ENCODE measurements around the gene CCDC88B. TPM values are rescaled to one million over a fixed set of nuclear protein-coding genes. Genes with fewer than 3 reads are reported as not detected.
"Not testable (repeated sequence)": the region's sequence is repeated elsewhere in the genome, so short reads cannot be mapped to it uniquely, and the experiment has no call there.

CCDC88B gene
- total RNA-seq, 8 experiments from 2014 or later = 0.90 to 8.6 (median 3.0) TPM

- ATAC-seq (replicated peaks in 6 of 8) = peak; percentile 6 to 39 (median 29)
- peaks cover 5 to 26% of the 10 kb centered on the region in 2 donors for H3K4me1 ChIP-seq (replicated peaks in 1 of 2)
- in situ Hi-C loops (cut with MboI; ENCODE audit: low pct_unique_long_range_greater_than_20kb in 2 of 9, low sequenced_read_pairs in 9 of 9, unreplicated experiment in 9 of 9) = no loop called here
- WGBS, 10 experiments = 24 to 59% (median 29%) methylated on average over 1 to 9 of the region's 60 CpGs; no CpG with 5 or more reads in 5 of the 10 experiments
- peak overlapping the region in 2 of 5 donors; percentile 7 to 9 for H3K4me3 ChIP-seq
- no peak overlapping the region for H3K27ac ChIP-seq
These were observed 40.8 kb upstream of the CCDC88B start for GRCh38 chr11:64298966-64299846.

GRCh38 chr11:64299847-64300648, 40.0 kb upstream of the CCDC88B start, which contains the start of gene CATSPERZ:
Gene CATSPERZ, plus strand, starts transcription at chr11:64300358. Its CDS starts 53 bp downstream, at chr11:64300411.
- 7 to 50% methylated on average over 2 to 3 of the region's 54 CpGs; no CpG with 5 or more reads in 8 of the 10 experiments for WGBS, 10 experiments
- peak in 1 of 8 experiments; percentile 0 for ATAC-seq (replicated peaks in 6 of 8)
- H3K27ac ChIP-seq = no peak within 1 kb of the TSS
- H3K4me1 ChIP-seq (replicated peaks in 1 of 2) = peaks cover 5 to 26% of the 10 kb centered on the region in 2 donors
- peak within 1 kb of the TSS in 2 of 5 donors; percentile 7 to 9 for H3K4me3 ChIP-seq
- in situ Hi-C loops (cut with MboI; ENCODE audit: low pct_unique_long_range_greater_than_20kb in 2 of 9, low sequenced_read_pairs in 9 of 9, unreplicated experiment in 9 of 9) = no loop called here

- in situ Hi-C loops (cut with MboI; ENCODE audit: low pct_unique_long_range_greater_than_20kb in 2 of 9, low sequenced_read_pairs in 9 of 9, unreplicated experiment in 9 of 9) = no loop called here
- Histone ChIP-seq H3K4me1 (replicated peaks in 1 of 2) (peaks cover 12 to 27% of the 10 kb centered on the region in 2 donors), H3K27ac (no peak overlapping the region), H3K4me3 (peak overlapping the region in 1 of 5 donors; percentile 35)
- 67 to 95% (median 85%) methylated on average over 3 to 4 of the region's 13 CpGs; no CpG with 5 or more reads in 7 of the 10 experiments for WGBS, 10 experiments
- ATAC-seq (replicated peaks in 6 of 8) = no peak
These were observed 36.6 kb upstream of the CCDC88B start for GRCh38 chr11:64303109-64304031.

- in situ Hi-C loops (cut with MboI; ENCODE audit: low pct_unique_long_range_greater_than_20kb in 2 of 9, low sequenced_read_pairs in 9 of 9, unreplicated experiment in 9 of 9) = no loop called here
- ATAC-seq (replicated peaks in 6 of 8) = no peak
- H3K4me3 ChIP-seq = peak overlapping the region; percentile 35 to 67 (median 40)
- peaks cover 12 to 27% of the 10 kb centered on the region in 2 donors for H3K4me1 ChIP-seq (replicated peaks in 1 of 2)
- WGBS, 10 experiments = 0 to 72% (median 40%) methylated on average over 1 to 2 of the region's 5 CpGs; no CpG with 5 or more reads in 7 of the 10 experiments
- H3K27ac ChIP-seq = no peak overlapping the region
These were observed 36.0 kb upstream of the CCDC88B start for GRCh38 chr11:64304032-64304315.

GRCh38 chr11:64304316-64305072, 35.5 kb upstream of the CCDC88B start:
- peaks cover 12 to 22% of the 10 kb centered on the region in 2 donors for H3K4me1 ChIP-seq (replicated peaks in 1 of 2)
- peak overlapping the region; percentile 35 to 67 (median 40) for H3K4me3 ChIP-seq
- 0 to 8% (median 1%) methylated on average over 2 to 19 of the region's 46 CpGs; no CpG with 5 or more reads in 2 of the 10 experiments for WGBS, 10 experiments
- H3K27ac ChIP-seq = peak overlapping the region; percentile 66 to 68
- in situ Hi-C loops (cut with MboI; ENCODE audit: low pct_unique_long_range_greater_than_20kb in 2 of 9, low sequenced_read_pairs in 9 of 9, unreplicated experiment in 9 of 9) = no loop called here
- ATAC-seq (replicated peaks in 6 of 8) = peak; percentile 25 to 44 (median 36)

GRCh38 chr11:64305075-64305690, 34.8 kb upstream of the CCDC88B start, which contains the start of gene ESRRA:
Gene ESRRA, plus strand, starts transcription at chr11:64305524. Its CDS starts 1,656 bp downstream, at chr11:64307180.
- no CpG with 5 or more reads among the region's 81 CpGs for WGBS, 10 experiments
- in situ Hi-C loops (cut with MboI; ENCODE audit: low pct_unique_long_range_greater_than_20kb in 2 of 9, low sequenced_read_pairs in 9 of 9, unreplicated experiment in 9 of 9) = no loop called here
- H3K4me1 ChIP-seq (replicated peaks in 1 of 2) = peaks cover 12 to 15% of the 10 kb centered on the region in 2 donors
- peak within 1 kb of the TSS; percentile 70 to 72 for H3K27ac ChIP-seq
- peak within 1 kb of the TSS; percentile 47 to 67 (median 54) for H3K4me3 ChIP-seq
- ATAC-seq (replicated peaks in 6 of 8) = peak; percentile 63 to 84 (median 78)

- WGBS, 10 experiments = 7% methylated on average over 6 of the region's 71 CpGs; no CpG with 5 or more reads in 9 of the 10 experiments
- peaks cover 12% of the 10 kb centered on the region in 2 donors for H3K4me1 ChIP-seq (replicated peaks in 1 of 2)
- H3K27ac ChIP-seq = peak overlapping the region; percentile 70 to 72
- H3K4me3 ChIP-seq = peak overlapping the region; percentile 47 to 67 (median 54)
- in situ Hi-C loops (cut with MboI; ENCODE audit: low pct_unique_long_range_greater_than_20kb in 2 of 9, low sequenced_read_pairs in 9 of 9, unreplicated experiment in 9 of 9) = no loop called here
- peak; percentile 6 to 41 (median 22) for ATAC-seq (replicated peaks in 6 of 8)
These were observed 34.1 kb upstream of the CCDC88B start for GRCh38 chr11:64305691-64306562.

DNA sequence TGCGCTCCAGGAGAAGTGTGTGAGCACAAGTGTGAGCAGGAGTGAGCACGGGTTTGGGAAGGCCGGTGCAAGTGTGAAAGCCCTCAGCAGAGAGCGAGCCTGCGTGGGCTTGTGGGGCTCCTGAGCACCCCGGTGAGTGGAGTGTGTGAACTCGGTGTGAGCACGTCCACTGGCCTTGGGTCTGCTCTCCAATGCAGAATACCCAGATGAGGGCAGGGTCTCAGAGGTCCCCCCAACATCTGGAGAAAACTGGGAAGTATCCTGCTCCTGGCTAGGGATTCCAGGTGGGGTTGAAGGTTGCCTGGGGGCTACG, 33.5 kb upstream of the CCDC88B start:
- ATAC-seq (replicated peaks in 6 of 8) = no peak
- in situ Hi-C loops (cut with MboI; ENCODE audit: low pct_unique_long_range_greater_than_20kb in 2 of 9, low sequenced_read_pairs in 9 of 9, unreplicated experiment in 9 of 9) = no loop called here

DNA sequence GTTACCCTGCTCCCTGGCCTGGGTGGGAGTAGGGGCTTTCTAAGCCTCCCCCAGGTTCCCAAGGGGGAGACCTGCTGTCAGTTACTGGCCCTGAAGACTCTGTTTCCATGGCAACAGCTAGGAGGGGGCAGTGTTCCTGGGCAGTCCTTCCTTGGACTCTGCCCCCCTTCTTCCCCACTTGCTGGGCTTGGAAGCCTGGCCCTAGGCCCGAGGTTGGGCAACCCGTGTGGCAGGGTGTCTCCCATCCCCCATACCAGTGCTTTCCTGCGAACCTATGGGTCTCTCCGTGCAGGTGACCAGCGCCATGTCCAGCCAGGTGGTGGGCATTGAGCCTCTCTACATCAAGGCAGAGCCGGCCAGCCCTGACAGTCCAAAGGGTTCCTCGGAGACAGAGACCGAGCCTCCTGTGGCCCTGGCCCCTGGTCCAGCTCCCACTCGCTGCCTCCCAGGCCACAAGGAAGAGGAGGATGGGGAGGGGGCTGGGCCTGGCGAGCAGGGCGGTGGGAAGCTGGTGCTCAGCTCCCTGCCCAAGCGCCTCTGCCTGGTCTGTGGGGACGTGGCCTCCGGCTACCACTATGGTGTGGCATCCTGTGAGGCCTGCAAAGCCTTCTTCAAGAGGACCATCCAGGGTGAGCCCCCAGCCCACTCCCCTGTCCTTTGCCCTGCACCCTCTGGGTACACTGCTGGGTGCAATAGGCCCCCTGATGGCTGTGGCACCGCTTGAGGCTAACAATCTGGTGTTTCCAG, 33.0 kb upstream of the CCDC88B start:
- 73% methylated on average over 5 of the region's 15 CpGs; no CpG with 5 or more reads in 9 of the 10 experiments for WGBS, 10 experiments
- Histone ChIP-seq H3K27ac (no peak overlapping the region), H3K4me1 (replicated peaks in 1 of 2) (peaks cover 12% of the 10 kb centered on the region in 2 donors), H3K4me3 (peak overlapping the region; percentile 47 to 67 (median 54))
- in situ Hi-C loops (cut with MboI; ENCODE audit: low pct_unique_long_range_greater_than_20kb in 2 of 9, low sequenced_read_pairs in 9 of 9, unreplicated experiment in 9 of 9) = no loop called here
- ATAC-seq (replicated peaks in 6 of 8) = no peak

More for the DNA sequence above, 33.5 kb upstream of the CCDC88B start:
- H3K4me3 ChIP-seq = peak overlapping the region; percentile 47 to 67 (median 54)
- H3K27ac ChIP-seq = no peak overlapping the region
- WGBS, 10 experiments = 0 to 15% (median 12%) methylated on average over 2 to 5 of the region's 9 CpGs; no CpG with 5 or more reads in 6 of the 10 experiments
- peaks cover 12% of the 10 kb centered on the region in 2 donors for H3K4me1 ChIP-seq (replicated peaks in 1 of 2)

DNA sequence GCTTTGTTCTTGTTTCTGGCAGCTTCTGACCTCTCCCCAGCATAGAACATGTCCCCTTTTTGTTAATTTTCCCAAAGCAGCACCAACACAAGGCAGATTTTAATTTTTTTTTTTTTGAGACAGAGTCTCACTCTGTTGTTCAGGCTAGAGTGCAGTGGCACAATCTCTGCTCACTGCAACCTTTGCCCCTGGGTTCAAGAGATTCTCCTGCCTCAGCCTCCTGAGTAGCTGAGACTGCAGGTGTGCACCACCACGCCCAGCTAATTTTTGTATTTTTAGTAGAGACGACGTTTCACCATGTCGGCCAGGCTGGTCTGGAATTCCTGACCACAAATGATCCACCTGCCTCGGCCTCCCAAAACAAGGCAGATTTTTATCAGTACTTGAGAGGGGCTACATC, 32.2 kb upstream of the CCDC88B start:
- ATAC-seq (replicated peaks in 6 of 8); in situ Hi-C loops (cut with MboI; ENCODE audit: low pct_unique_long_range_greater_than_20kb in 2 of 9, low sequenced_read_pairs in 9 of 9, unreplicated experiment in 9 of 9): not testable (repeated sequence)
- WGBS, 10 experiments = 60 to 98% (median 95%) methylated on average over 1 to 5 of the region's 5 CpGs; no CpG with 5 or more reads in 4 of the 10 experiments

More for the DNA sequence above, 32.2 kb upstream of the CCDC88B start:
- not testable (repeated sequence) for H3K27ac ChIP-seq, H3K4me3 ChIP-seq
- peaks cover 12% of the 10 kb centered on the region in 2 donors for H3K4me1 ChIP-seq (replicated peaks in 1 of 2)
